Measurements from ENCODE around the gene CDKAL1.

DNA sequence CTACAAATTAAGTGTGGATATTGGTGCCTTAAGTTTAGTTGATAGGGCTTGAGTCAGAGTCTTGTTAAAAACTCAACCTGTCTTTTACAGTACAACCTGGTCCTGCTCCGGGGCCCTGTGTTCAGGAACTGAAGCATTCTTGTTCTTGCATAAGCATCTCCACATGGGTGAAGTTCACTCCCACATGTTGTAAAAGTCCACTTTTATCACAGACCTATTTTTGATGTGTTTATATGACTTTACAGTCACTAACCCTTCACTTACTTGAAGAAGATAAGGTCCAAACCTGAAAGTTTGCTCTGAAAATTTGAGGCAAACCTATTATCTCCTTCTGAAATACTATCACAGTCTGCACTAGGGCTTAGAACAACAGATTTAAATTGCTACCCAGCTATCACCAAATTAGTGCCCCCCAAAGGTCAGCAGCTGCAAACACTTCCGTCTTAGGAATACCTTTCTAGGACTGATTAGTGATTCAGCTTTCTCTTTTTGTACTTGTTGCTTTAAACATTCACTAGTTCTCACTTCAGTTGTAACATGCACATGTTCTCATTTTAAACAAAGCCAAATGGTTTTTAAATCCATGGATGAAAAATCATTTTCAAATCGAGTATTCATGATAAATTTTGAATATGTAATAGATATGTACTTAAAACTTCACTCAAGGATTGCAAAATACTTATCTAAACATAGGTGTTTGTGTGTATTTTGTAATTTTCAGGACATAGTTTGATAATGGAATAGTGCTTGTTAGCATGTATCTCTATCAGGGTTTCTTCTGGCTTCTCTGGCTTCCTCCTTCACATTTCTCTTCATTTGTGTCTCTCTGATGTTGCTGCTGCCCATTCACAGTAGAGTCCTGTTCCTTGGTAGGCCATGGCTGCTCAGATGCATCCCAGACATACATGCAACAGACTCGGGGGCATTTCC lies 589.5 kb downstream of the CDKAL1 start:
- TF ChIP-seq, protein P1, sequence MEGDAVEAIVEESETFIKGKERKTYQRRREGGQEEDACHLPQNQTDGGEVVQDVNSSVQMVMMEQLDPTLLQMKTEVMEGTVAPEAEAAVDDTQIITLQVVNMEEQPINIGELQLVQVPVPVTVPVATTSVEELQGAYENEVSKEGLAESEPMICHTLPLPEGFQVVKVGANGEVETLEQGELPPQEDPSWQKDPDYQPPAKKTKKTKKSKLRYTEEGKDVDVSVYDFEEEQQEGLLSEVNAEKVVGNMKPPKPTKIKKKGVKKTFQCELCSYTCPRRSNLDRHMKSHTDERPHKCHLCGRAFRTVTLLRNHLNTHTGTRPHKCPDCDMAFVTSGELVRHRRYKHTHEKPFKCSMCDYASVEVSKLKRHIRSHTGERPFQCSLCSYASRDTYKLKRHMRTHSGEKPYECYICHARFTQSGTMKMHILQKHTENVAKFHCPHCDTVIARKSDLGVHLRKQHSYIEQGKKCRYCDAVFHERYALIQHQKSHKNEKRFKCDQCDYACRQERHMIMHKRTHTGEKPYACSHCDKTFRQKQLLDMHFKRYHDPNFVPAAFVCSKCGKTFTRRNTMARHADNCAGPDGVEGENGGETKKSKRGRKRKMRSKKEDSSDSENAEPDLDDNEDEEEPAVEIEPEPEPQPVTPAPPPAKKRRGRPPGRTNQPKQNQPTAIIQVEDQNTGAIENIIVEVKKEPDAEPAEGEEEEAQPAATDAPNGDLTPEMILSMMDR (IDR thresholded peaks at IDR 0.05 in 8 of 11, conservative IDR thresholded peaks at IDR 0.05 in 3 of 11) = no peak
- TF ChIP-seq POLR2A (IDR thresholded peaks at IDR 0.05) (no peak), POLR2AphosphoS5 (IDR thresholded peaks at IDR 0.05) (no peak)

Data from spleen (tissue), 7 donors.